Suprapubic skin (tissue), 3 donors: ENCODE results near the gene CBX4.

Experiments
- CTCF ChIP-seq, 2 donors: fragments of 200-600 bp in 1 of 2; fragments of 450-650 bp in 1 of 2; sonication (generic) in 1 of 2; IDR thresholded peaks; one replicate each; pipeline ENCODE4 v1.5.1; 2016 to 2019; ENCODE audit warnings: antibody characterized with exemption in 2 of 2, mild to moderate bottlenecking in 1 of 2, moderate library complexity in 1 of 2
- EP300 ChIP-seq: sonication (generic); formaldehyde crosslinking; IDR thresholded peaks from one replicate; pipeline ENCODE4 v1.6.1; 2017; ENCODE audit warnings: antibody characterized with exemption
- POLR2A ChIP-seq, 2 donors: fragments of 450-650 bp; IDR thresholded peaks; one replicate each; pipeline ENCODE4 v1.6.1; 2017; ENCODE audit warnings: antibody characterized with exemption in 2 of 2, mild to moderate bottlenecking in 2 of 2, moderate library complexity in 2 of 2

GRCh38 chr17:79850571-79851460, 11.6 kb upstream of the CBX4 start:
- TF ChIP-seq CTCF (IDR thresholded peaks at IDR 0.05) (no peak), EP300 (no peak), POLR2A (IDR thresholded peaks at IDR 0.05) (no peak)
